ENCODE results near the gene DLG2. TPM values are rescaled to one million over a fixed set of nuclear protein-coding genes. Genes with fewer than 3 reads are reported as not detected.

The DLG2 gene
- total and polyA plus RNA-seq, 2 of the 8 experiments (the other 6 are each of a cell fraction or from before 2014, with no cell fraction given): 1.7 to 14.3 TPM

DNA sequence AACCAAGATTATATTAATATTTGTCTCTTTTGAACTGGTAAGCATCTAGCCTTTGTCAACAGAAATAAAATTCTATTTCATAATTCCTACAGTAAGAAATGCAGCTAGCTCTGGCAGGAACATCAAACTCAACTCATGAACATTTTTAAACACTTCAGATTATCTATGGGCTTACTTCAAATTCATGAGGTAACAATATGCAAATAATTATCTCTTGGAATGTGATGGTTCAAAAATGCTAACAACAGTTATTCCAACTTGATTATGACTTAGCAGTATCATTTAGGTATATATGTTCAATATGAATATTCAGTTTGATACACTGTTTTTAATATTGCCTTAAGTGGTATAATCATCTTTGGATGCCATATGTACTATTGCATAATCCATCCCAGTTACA is 1237.4 kb downstream of the DLG2 start (continued):
- TF ChIP-seq, protein P1, sequence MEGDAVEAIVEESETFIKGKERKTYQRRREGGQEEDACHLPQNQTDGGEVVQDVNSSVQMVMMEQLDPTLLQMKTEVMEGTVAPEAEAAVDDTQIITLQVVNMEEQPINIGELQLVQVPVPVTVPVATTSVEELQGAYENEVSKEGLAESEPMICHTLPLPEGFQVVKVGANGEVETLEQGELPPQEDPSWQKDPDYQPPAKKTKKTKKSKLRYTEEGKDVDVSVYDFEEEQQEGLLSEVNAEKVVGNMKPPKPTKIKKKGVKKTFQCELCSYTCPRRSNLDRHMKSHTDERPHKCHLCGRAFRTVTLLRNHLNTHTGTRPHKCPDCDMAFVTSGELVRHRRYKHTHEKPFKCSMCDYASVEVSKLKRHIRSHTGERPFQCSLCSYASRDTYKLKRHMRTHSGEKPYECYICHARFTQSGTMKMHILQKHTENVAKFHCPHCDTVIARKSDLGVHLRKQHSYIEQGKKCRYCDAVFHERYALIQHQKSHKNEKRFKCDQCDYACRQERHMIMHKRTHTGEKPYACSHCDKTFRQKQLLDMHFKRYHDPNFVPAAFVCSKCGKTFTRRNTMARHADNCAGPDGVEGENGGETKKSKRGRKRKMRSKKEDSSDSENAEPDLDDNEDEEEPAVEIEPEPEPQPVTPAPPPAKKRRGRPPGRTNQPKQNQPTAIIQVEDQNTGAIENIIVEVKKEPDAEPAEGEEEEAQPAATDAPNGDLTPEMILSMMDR (IDR thresholded peaks at IDR 0.05; ENCODE audit: control extremely low read depth in 1 of 3, insufficient read depth in 1 of 3, low read depth in 1 of 3, low read length in 3 of 3): no peak
- TF ChIP-seq POLR2AphosphoS5 (IDR thresholded peaks at IDR 0.05; ENCODE audit: low read depth, low read length): no peak
- TF ChIP-seq BACH1 (IDR thresholded peaks at IDR 0.05; ENCODE audit: low read length): no peak
- no peak for TF ChIP-seq RAD21 (IDR thresholded peaks at IDR 0.05 in 1 of 2, conservative IDR thresholded peaks at IDR 0.05 in 1 of 2; ENCODE audit: low read depth in 2 of 2, low read length in 2 of 2)
